ENCODE data around the gene SORCS3. TPM values are rescaled to one million over a fixed set of nuclear protein-coding genes. Genes with fewer than 3 reads are reported as not detected.

Gene SORCS3
- total RNA-seq, 6 experiments from 2014 or later = not detected

DNA sequence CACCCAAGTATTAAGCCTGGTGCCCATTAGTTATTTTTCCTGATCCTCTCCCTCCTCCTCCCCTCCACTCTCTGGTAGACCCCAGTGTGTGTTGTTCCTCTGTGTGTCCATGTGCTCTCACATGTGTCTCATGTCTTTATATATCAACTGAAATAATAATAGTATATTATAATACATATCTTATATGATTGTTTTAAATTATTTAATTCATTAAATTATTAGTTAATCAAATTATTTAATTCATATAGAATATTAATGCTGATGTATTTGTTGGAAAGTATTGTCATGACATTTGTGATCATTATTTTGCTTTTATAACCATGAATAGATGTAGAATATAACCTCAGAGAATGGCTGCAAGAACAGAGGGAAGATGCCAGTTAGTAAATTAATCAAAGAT lies 647.5 kb downstream of the SORCS3 start:
- ATAC-seq (no peak), DNase-seq (no peak)
- TF ChIP-seq, protein P1, sequence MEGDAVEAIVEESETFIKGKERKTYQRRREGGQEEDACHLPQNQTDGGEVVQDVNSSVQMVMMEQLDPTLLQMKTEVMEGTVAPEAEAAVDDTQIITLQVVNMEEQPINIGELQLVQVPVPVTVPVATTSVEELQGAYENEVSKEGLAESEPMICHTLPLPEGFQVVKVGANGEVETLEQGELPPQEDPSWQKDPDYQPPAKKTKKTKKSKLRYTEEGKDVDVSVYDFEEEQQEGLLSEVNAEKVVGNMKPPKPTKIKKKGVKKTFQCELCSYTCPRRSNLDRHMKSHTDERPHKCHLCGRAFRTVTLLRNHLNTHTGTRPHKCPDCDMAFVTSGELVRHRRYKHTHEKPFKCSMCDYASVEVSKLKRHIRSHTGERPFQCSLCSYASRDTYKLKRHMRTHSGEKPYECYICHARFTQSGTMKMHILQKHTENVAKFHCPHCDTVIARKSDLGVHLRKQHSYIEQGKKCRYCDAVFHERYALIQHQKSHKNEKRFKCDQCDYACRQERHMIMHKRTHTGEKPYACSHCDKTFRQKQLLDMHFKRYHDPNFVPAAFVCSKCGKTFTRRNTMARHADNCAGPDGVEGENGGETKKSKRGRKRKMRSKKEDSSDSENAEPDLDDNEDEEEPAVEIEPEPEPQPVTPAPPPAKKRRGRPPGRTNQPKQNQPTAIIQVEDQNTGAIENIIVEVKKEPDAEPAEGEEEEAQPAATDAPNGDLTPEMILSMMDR (IDR thresholded peaks at IDR 0.05) = no peak
- no peak for TF ChIP-seq POLR2A (IDR thresholded peaks at IDR 0.05)
- Histone ChIP-seq H3K27ac (no peak overlapping the region), H3K9me3 (no peaks in the 10 kb centered on the region), H3K4me3 (no peak overlapping the region), H3K36me3 (no peaks in the 10 kb centered on the region), H3K27me3 (no peaks in the 10 kb centered on the region), H3K4me1 (no peaks in the 10 kb centered on the region)
- intact Hi-C loops (cut with DNase I) = no loop called here

GRCh38 chr10:105291571-105291970 lies 650.5 kb downstream of the SORCS3 start:
- no peak for ATAC-seq
- Histone ChIP-seq H3K36me3 (no peaks in the 10 kb centered on the region), H3K4me3 (no peak overlapping the region), H3K4me1 (no peaks in the 10 kb centered on the region), H3K27ac (no peak overlapping the region), H3K9me3 (no peaks in the 10 kb centered on the region), H3K27me3 (no peaks in the 10 kb centered on the region)
- no peak for TF ChIP-seq POLR2A (IDR thresholded peaks at IDR 0.05)
- TF ChIP-seq, protein P1 (IDR thresholded peaks at IDR 0.05) = no peak
- WGBS (ENCODE audit: insufficient coverage, low coverage, low lambda C conversion rate, missing lambda C conversion rate) = 27% methylated on average over 4 of the region's 4 CpGs
- DNase-seq = no peak
- intact Hi-C loops (cut with DNase I) = no loop called here

GRCh38 chr10:105292236-105292635 lies 651.1 kb downstream of the SORCS3 start:
- ATAC-seq = no peak
- H3K9me3 ChIP-seq = no peaks in the 10 kb centered on the region
- H3K36me3 ChIP-seq = no peaks in the 10 kb centered on the region
- H3K4me3 ChIP-seq = no peak overlapping the region
- DNase-seq = no peak
- H3K4me1 ChIP-seq = no peaks in the 10 kb centered on the region
- intact Hi-C loops (cut with DNase I) = no loop called here
- 46% methylated on average over 3 of the region's 3 CpGs for WGBS (ENCODE audit: insufficient coverage, low coverage, low lambda C conversion rate, missing lambda C conversion rate)
- H3K27ac ChIP-seq = no peak overlapping the region
- H3K27me3 ChIP-seq = no peaks in the 10 kb centered on the region
- TF ChIP-seq, protein P1 (IDR thresholded peaks at IDR 0.05) = no peak
- TF ChIP-seq POLR2A (IDR thresholded peaks at IDR 0.05) = no peak

All from right lobe of liver (tissue), 6 donors.